ENCODE results near the gene SSX2IP. TPM values are rescaled to one million over a fixed set of nuclear protein-coding genes. Genes with fewer than 3 reads are reported as not detected.
"Not testable (repeated sequence)": the region's sequence is repeated elsewhere in the genome, so short reads cannot be mapped to it uniquely, and the experiment has no call there.

Gene SSX2IP, protein sequence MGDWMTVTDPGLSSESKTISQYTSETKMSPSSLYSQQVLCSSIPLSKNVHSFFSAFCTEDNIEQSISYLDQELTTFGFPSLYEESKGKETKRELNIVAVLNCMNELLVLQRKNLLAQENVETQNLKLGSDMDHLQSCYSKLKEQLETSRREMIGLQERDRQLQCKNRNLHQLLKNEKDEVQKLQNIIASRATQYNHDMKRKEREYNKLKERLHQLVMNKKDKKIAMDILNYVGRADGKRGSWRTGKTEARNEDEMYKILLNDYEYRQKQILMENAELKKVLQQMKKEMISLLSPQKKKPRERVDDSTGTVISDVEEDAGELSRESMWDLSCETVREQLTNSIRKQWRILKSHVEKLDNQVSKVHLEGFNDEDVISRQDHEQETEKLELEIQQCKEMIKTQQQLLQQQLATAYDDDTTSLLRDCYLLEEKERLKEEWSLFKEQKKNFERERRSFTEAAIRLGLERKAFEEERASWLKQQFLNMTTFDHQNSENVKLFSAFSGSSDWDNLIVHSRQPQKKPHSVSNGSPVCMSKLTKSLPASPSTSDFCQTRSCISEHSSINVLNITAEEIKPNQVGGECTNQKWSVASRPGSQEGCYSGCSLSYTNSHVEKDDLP
- 14.2 TPM for polyA plus RNA-seq (ENCODE audit: insufficient read length)

- DNase-seq = peak; percentile 97
Observed at GRCh38 chr1:84690397-84691121, at the start of gene SSX2IP. Gene SSX2IP, minus strand, starts transcription at chr1:84690461. Its CDS starts 19,242 bp downstream, at chr1:84671219.

DNA sequence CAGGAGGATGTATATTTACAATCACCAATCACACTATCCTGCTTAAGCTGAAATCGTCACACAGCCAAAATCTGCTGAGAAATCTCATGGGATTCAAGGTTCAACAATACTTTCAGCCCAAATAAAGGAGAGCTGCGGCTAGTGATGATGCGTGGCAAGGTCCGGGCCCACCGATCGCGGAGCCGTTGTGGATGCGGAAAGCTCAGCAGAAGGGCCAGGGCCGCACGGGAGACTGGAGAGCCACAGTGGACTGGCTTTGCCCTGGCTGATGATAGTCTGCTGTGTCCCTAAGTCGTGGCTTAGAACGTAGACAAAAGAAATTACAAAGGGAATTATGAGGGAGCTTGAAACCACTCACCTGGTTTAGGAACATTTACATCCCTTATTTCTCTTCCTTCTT is 48.0 kb upstream of the SSX2IP start:
- no peak for DNase-seq

DNA sequence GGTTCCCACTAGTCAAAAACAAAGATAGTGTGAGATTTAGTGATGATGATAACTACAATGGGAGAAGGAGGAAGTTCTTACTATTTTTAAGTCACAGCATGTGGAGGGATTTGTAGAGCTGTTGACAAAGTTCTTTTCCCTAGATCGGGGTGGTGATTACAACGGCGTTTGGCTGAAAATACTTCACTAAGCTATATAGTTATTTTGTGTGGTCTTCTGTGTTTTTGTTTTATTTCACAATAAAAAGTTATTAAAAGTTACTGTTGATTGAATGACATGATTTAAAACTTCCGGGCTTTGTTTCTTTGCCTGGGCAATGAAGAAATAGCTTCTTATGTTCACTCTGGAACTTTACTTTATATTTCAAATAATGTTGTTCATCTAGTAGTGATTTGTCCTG is 47.3 kb upstream of the SSX2IP start:
- DNase-seq = no peak

DNA sequence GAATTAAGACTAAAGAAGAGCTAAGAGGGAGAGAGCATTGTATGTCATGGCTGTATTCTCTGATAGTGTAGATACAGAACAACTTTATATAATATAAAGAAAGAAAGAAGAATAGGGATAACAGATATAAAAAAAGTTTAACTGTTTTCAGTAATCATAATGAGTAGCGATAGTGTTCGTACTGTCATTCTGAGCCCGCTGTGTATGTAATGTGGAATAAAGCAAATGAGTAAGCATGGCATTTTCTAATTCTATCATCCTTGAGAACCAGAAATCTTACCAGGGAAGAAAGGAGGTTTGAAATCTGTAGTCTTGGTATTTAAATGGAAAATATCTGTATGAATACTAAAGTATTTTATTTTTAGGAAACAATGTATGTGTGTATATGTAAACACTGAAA is 46.7 kb upstream of the SSX2IP start:
- DNase-seq = no peak

GRCh38 chr1:84736445-84736844 is 46.2 kb upstream of the SSX2IP start:
- DNase-seq = no peak

- no peak for DNase-seq
Observed at GRCh38 chr1:84735483-84735882, 45.2 kb upstream of the SSX2IP start.

DNA sequence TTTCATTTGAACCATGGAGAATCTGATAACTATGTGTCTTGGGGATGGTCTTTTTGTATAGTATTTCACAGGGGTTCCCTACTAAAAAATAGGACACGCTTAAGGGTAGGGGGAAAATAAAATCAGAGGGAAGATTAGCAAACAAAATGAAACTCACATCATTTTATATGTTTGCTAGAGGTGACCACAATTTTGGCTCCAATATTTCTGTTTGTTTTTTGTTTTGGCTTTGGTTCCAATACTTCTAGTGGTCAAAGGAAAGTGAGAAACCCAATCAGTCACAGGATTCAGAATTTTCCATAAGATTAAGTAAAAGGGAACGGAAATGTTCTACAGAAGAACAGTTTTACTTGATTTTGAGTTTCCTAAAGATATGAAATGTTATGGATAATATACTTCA is 42.3 kb upstream of the SSX2IP start:
- no peak for DNase-seq

DNA sequence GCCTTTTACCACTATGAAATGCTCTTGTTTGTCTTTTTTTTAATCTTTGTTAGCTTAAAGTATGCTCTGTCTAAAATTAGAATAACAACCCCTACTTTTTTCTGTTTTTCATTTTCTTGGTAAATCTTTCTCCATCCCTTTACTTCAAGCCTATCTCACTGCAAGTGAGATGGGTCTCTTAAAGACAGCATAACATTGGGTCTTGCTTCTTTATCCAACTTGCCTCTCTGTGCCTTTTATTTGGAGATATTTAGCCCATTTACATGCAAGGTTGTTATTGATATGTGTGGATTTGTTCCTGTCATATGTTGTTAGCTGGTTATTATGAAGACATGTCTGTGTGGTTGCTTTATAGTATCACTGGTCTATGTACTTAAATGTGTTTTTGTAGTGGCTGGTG is 41.3 kb upstream of the SSX2IP start:
- DNase-seq = no peak

DNA sequence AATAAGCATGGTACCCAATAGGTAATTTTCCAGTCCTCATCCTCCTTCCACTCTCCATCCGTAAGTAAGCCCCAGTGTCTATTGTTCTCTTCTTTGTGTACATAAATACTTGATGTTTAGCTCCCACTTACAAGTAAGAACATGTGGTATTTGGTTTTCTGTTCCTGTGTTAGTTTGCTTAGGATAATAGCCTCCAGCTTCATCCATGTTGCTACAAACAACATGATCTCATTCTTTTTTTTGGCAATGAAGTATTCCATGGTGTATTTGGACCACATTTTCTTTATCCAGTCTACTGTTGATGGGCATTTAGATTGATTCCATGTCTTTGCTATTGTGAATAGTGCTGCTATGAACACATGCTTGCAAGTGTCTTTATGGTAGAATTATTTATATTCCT is 37.5 kb upstream of the SSX2IP start:
- DNase-seq = not testable (repeated sequence)

GRCh38 chr1:84726593-84727499 is 36.6 kb upstream of the SSX2IP start:
- no peak for DNase-seq

DNA sequence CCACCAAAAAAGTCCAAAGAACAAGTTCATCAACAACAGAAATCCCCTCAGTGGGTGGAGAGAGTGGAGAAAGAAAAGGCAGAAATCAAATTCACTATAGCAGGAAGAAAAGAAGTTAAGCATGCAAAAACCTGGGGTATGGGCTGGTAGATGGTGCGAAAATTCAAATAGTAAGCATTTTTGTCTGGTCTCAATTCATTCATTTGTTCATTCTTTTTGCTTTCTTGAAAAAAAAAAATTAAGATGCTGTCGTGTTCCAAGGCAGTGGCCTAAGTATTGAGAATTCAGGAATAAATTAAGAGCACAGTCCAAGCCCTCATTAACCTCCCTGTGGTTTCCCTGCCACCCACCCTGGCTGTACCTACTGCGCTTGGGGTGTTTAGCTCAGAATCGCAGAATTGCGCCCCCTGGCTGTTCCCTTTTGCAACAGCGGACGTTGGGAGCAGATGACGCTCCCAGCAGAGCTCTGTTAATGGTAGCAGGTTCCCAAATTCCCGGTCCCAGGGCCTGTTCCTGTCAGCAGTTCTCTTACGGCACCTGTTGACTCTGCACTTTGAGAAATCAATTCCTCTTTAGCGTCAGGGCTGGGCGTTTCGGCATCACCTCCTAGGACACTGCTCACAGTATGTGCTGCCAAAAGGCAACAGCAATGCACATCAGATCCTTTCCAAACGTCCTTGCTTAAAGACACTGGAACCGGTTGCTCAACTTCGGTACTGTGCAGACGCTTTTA is 34.0 kb upstream of the SSX2IP start:
- no peak for DNase-seq

- DNase-seq = no peak
Observed at GRCh38 chr1:84722794-84723193, 32.5 kb upstream of the SSX2IP start.

DNA sequence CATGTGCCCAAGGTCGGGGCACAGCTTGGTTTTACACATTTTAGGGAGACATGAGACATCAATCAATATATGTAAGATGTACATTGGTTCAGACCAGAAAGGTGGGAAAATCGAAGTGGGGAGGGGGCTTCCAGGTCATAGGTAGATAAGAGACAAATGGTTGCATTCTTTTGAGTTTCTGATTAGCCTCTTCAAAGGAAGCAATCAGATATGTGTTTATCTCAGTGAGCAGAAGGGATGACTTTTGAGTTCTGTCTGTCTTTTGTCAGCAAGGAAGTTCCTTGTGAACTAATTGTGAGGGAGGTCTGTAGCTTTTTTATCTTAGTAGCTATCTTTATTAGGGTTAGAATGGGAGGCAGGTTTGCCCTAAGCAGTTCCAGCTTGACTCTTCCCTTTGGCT is 31.6 kb upstream of the SSX2IP start:
- DNase-seq = not testable (repeated sequence)

- no peak for DNase-seq
Observed at GRCh38 chr1:84721152-84721551, 30.9 kb upstream of the SSX2IP start.

GRCh38 chr1:84720221-84720780 is 30.0 kb upstream of the SSX2IP start:
- DNase-seq = no peak

DNA sequence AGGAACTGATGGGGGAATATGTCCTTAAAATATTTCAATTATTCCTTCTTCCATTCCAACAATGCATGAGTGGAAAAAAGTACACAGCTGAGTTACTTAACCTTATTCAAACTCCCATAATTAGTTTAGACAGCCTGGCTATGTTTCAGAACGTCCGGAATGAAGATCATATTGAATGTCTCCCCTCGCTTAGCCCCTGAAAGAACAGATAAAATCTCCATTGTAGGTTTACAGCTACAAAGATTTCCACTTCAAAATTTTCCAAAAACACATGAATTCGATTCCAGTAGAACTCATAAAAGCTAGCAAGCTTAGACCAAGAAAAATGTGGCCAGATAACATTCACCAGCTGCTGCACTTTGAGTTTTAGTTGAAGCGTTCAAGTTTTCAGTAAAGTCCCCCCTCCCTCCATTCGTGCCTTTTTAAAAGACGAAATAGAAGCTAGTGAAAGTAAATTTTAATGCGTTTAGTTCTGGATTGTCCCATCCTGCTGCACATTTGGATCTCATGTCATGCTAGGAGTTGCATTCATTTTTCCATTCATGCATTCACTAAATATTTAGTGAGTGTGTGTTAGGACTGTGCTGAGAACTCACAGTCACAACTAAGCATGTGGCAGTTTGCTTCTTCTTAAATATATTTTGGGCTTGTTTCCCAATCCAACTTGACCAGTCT is 29.4 kb upstream of the SSX2IP start:
- DNase-seq = peak; percentile 56

GRCh38 chr1:84715342-84716019 is 25.2 kb upstream of the SSX2IP start:
- no peak for DNase-seq

- no peak for DNase-seq
Observed at GRCh38 chr1:84712276-84712874, 22.1 kb upstream of the SSX2IP start.

GRCh38 chr1:84711869-84712268 is 21.6 kb upstream of the SSX2IP start:
- no peak for DNase-seq

- no peak for DNase-seq
Observed at GRCh38 chr1:84711121-84711520, 20.9 kb upstream of the SSX2IP start.

Data from hindlimb muscle (tissue), 1 donor.